ENCODE data around the gene HTN1. TPM values are rescaled to one million over a fixed set of nuclear protein-coding genes. Genes with fewer than 3 reads are reported as not detected.
A peak's percentile ranks its signal among the peaks of the same experiment; 100 is the strongest.

HTN1 gene
- total and polyA plus RNA-seq, 10 of the 15 experiments (the other 5 are each of a cell fraction or from before 2014, with no cell fraction given) = 0.03 TPM; not detected in 9

DNA sequence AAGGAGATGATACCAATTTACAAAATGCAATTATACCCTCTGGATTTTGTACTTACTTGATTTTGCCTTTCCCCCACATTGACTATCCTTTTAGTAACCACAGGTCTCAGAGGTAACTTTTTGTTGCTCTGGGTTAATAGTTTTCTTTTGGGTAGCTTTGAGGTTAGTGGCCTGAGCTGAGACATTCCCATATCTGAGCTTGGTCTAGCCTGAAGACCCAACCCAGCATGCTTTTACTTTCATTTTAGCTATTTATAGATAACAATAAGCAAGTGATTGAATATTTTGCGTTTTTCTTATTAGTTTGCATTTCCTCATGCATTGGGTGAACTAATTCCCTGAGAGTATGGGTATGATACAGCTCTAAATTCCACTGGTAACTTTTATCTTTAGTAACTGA lies 11.8 kb downstream of the HTN1 start:
- ATAC-seq = peak; percentile 86
- 0% methylated on average over 1 of the region's 1 CpG for WGBS (ENCODE audit: insufficient coverage, insufficient replicate concordance, low lambda C conversion rate, missing lambda C conversion rate)
- POLR2A ChIA-PET = no interaction called here

DNA sequence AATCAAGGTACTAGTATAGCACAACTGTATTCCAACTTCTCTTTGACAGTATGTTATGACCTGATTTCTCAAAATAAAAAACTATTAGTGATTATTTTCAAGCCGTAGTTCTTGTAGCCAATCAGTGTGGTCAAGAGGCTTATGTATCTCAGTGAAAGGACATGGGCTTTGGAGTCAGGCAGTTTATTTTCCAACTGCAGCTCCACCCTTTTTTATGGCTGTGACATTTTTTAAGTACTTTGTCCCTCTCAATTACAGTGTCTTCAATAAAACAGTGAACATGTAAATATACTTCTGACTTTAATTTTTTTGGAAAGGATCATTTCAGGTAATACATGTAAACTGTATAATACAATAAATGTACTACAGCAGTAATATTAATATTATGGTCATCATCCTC lies 30.0 kb downstream of the HTN1 start:
- Histone ChIP-seq H3K27ac (ENCODE audit: control insufficient read depth, insufficient read depth) (no peak overlapping the region), H3K4me1 (ENCODE audit: control insufficient read depth, insufficient read depth, low read length) (no peaks in the 10 kb centered on the region), H3K4me3 (no peak overlapping the region), H3K9me3 (replicated peaks; ENCODE audit: control insufficient read depth, insufficient read depth, low read length) (no peaks in the 10 kb centered on the region), H3K36me3 (ENCODE audit: control insufficient read depth in 2 of 2, insufficient read depth in 2 of 2, low read length in 1 of 2) (no peaks in the 10 kb centered on the region), H2AFZ (ENCODE audit: control insufficient read depth, low read depth, low read length) (no peak overlapping the region), H3K79me2 (ENCODE audit: control insufficient read depth, insufficient read depth, low read length) (no peaks in the 10 kb centered on the region), H3K27me3 (replicated peaks in 1 of 2; ENCODE audit: control insufficient read depth in 2 of 2, insufficient read depth in 2 of 2, low read length in 1 of 2) (no peaks in the 10 kb centered on the region), H3K9ac (ENCODE audit: control insufficient read depth, insufficient read depth, low read length) (no peak overlapping the region), H3K4me2 (ENCODE audit: control insufficient read depth, insufficient read depth) (no peak overlapping the region), H4K20me1 (ENCODE audit: control insufficient read depth, insufficient read depth) (no peaks in the 10 kb centered on the region)
- ChIA-PET CTCF (no interaction called here), POLR2A (no interaction called here), RAD21 (ENCODE audit: unreplicated experiment) (no interaction called here), SMC1A (ENCODE audit: uncharacterized antibody, unreplicated experiment) (no interaction called here)
- ATAC-seq = no peak
- intact Hi-C loops (cut with micrococcal nuclease; ENCODE audit: unreplicated experiment) (no loop called here), in situ Hi-C loops (cut with MboI) (no loop called here)
- TF ChIP-seq PKNOX1 (IDR thresholded peaks at IDR 0.05) (no peak), IRF4 (IDR thresholded peaks at IDR 0.05; ENCODE audit: low read depth, low read length) (no peak), ZNF207 (IDR thresholded peaks at IDR 0.05; ENCODE audit: borderline replicate concordance) (no peak)
- DNase-seq (ENCODE audit: low read depth, low spot score) = no peak
- BruUV-seq (replicated peaks) = no TSS peak
- 21% methylated on average over 1 of the region's 1 CpG for WGBS (ENCODE audit: insufficient coverage, insufficient replicate concordance, low lambda C conversion rate, missing lambda C conversion rate)
- FAIRE-seq = no peak

More for the DNA sequence above, 11.8 kb downstream of the HTN1 start:
- H2AFZ ChIP-seq (ENCODE audit: control insufficient read depth, low read depth, low read length) = no peak overlapping the region
- no peaks in the 10 kb centered on the region for H3K9me3 ChIP-seq (replicated peaks; ENCODE audit: control insufficient read depth, insufficient read depth, low read length)
- intact Hi-C loops (cut with micrococcal nuclease; ENCODE audit: unreplicated experiment) = no loop called here
- SMC1A ChIA-PET (ENCODE audit: uncharacterized antibody, unreplicated experiment) = interaction anchor here (1.0 to 1.6 kb wide), 2 partner anchors 9 to 11 kb away, joined by 3 to 7 read pairs; no protein-coding TSS in a partner anchor
- H3K27ac ChIP-seq (ENCODE audit: control insufficient read depth, insufficient read depth) = no peak overlapping the region
- FAIRE-seq (no peak), DNase-seq (ENCODE audit: low read depth, low spot score) (peak; percentile 13)
- H3K4me2 ChIP-seq (ENCODE audit: control insufficient read depth, insufficient read depth) = no peak overlapping the region
- H3K4me1 ChIP-seq (ENCODE audit: control insufficient read depth, insufficient read depth, low read length) = no peaks in the 10 kb centered on the region
- H3K27me3 ChIP-seq (replicated peaks in 1 of 2; ENCODE audit: control insufficient read depth in 2 of 2, insufficient read depth in 2 of 2, low read length in 1 of 2) = no peaks in the 10 kb centered on the region
- RAD21 ChIA-PET (ENCODE audit: unreplicated experiment) = no interaction called here
- H3K79me2 ChIP-seq (ENCODE audit: control insufficient read depth, insufficient read depth, low read length) = no peaks in the 10 kb centered on the region
- CTCF ChIA-PET = no interaction called here
- in situ Hi-C loops (cut with MboI) = no loop called here
- H3K36me3 ChIP-seq (ENCODE audit: control insufficient read depth in 2 of 2, insufficient read depth in 2 of 2, low read length in 1 of 2) = no peaks in the 10 kb centered on the region
- TF ChIP-seq RUNX3 (IDR thresholded peaks at IDR 0.05; ENCODE audit: low read length) (peak; percentile 31; the same call in 1 of the 2 replicates), NFYB (IDR thresholded peaks at IDR 0.05; ENCODE audit: insufficient read depth, low read depth, low read length) (no peak)
- no peaks in the 10 kb centered on the region for H4K20me1 ChIP-seq (ENCODE audit: control insufficient read depth, insufficient read depth)
- no peak overlapping the region for H3K9ac ChIP-seq (ENCODE audit: control insufficient read depth, insufficient read depth, low read length)
- no TSS peak for BruUV-seq (replicated peaks)
- H3K4me3 ChIP-seq = no peak overlapping the region

Data from GM12878 (cell line).